HepG2 (cell line): Measurements from ENCODE around the gene SDF2. TPM values are rescaled to one million over a fixed set of nuclear protein-coding genes. Genes with fewer than 3 reads are reported as not detected.

Source experiments
- ASH2L ChIP-seq: fragments of 300-600, 200-600 bp; sonication (generic); IDR thresholded peaks from 2 replicates; pipeline ENCODE4 v1.7.0; 2017; ENCODE audit warnings: low read depth, mild to moderate bottlenecking, moderate library complexity, mixed read lengths, low read length; ENCODE audit not compliant: insufficient read length
- EHMT2 ChIP-seq: fragments of 200-600 bp; sonication (generic); IDR thresholded peaks from 2 replicates; pipeline ENCODE4 v1.7.0; 2017; ENCODE audit warnings: antibody characterized with exemption, low read depth, low read length, borderline replicate concordance
- FOXA1 ChIP-seq, 2 experiments: fragments of 450-650 bp in 1 of 2; sonication (generic) in 1 of 2; formaldehyde crosslinking in 1 of 2; IDR thresholded peaks; 2 replicates each; pipeline versions ENCODE4 v1.4.0 to v1.6.1; 2016 to 2020; ENCODE audit warnings: missing genetic modification reagents in 1 of 2
- GZF1 ChIP-seq: sonication (generic); formaldehyde crosslinking; IDR thresholded peaks from 2 replicates; pipeline ENCODE4 v1.5.1; 2020; ENCODE audit warnings: mild to moderate bottlenecking, missing genetic modification reagents
- IRF2 ChIP-seq: IDR thresholded peaks from 2 replicates; pipeline ENCODE4 v1.6.1; 2018; ENCODE audit warnings: missing genetic modification reagents, missing compliant biosample characterization
- KLF9 ChIP-seq: IDR thresholded peaks from 2 replicates; pipeline ENCODE4 v1.6.1; 2016; ENCODE audit warnings: low read depth
- POLR2A ChIP-seq, 2 experiments: IDR thresholded peaks; 2 replicates each; pipeline ENCODE4 v1.6.1; 2011; ENCODE audit warnings: low read depth in 2 of 2, low read length in 2 of 2, mild to moderate bottlenecking in 1 of 2, moderate library complexity in 1 of 2; ENCODE audit not compliant: insufficient read depth in 1 of 2
- POLR2AphosphoS5 ChIP-seq: IDR thresholded peaks from 2 replicates; pipeline ENCODE4 v1.6.1; 2012; ENCODE audit warnings: low read depth, low read length
- SMAD3 ChIP-seq: sonication (generic); formaldehyde crosslinking; IDR thresholded peaks from 2 replicates; pipeline ENCODE4 v1.4.0; 2020; ENCODE audit warnings: missing genetic modification reagents
- TARDBP ChIP-seq: sonication (generic); formaldehyde crosslinking; IDR thresholded peaks from 2 replicates; pipeline ENCODE4 v1.8.0; 2022; ENCODE audit warnings: mild to moderate bottlenecking, missing genetic modification reagents
- TOPORS ChIP-seq: sonication (generic); formaldehyde crosslinking; IDR thresholded peaks from 2 replicates; pipeline ENCODE4 v1.8.0; 2023; ENCODE audit warnings: mild to moderate bottlenecking, missing genetic modification reagents
- YEATS2 ChIP-seq: sonication (generic); formaldehyde crosslinking; IDR thresholded peaks from 2 replicates; pipeline ENCODE4 v1.4.0; 2020; ENCODE audit warnings: missing genetic modification reagents, borderline replicate concordance
- ZBTB21 ChIP-seq: sonication (generic); formaldehyde crosslinking; IDR thresholded peaks from 2 replicates; pipeline ENCODE4 v1.4.0; 2020; ENCODE audit warnings: missing genetic modification reagents
- ZNF136 ChIP-seq: sonication (generic); formaldehyde crosslinking; IDR thresholded peaks from 2 replicates; pipeline ENCODE4 v1.8.1; 2022; ENCODE audit warnings: low read depth, mild to moderate bottlenecking, moderate library complexity, missing genetic modification reagents
- ZNF547 ChIP-seq: sonication (generic); formaldehyde crosslinking; IDR thresholded peaks from 2 replicates; pipeline ENCODE4 v1.5.1; 2020; ENCODE audit warnings: mild to moderate bottlenecking, missing genetic modification reagents
- ZNF839 ChIP-seq: sonication (generic); formaldehyde crosslinking; IDR thresholded peaks from 2 replicates; pipeline ENCODE4 v1.4.0; 2020; ENCODE audit warnings: missing genetic modification reagents, mild to moderate bottlenecking, borderline replicate concordance
- ZNF879 ChIP-seq: sonication (generic); formaldehyde crosslinking; IDR thresholded peaks from 2 replicates; pipeline ENCODE4 v1.8.1; 2023; ENCODE audit warnings: missing genetic modification reagents
- polyA plus RNA-seq, 8 experiments: library from polyadenylated mRNA; depleted of rRNA in 3 of 8; stranded (reverse) in 7 of 8; unstranded in 1 of 8; fragments of >200 nt; fragmentation: Illumina TruSeq in 4 of 8; extraction: Trizol in 4 of 8; gene quantifications; 2 replicates each; pipeline versions ENCODE4 v1.2.1 to v1.2.3, GENCODE V29; 2011 to 2016; ENCODE audit warnings: low read depth in 4 of 8, missing spikeins in 1 of 8, mixed read lengths in 1 of 8; ENCODE audit not compliant: insufficient read depth in 1 of 8
- total RNA-seq, 5 experiments: library from RNA; depleted of rRNA; stranded (reverse); fragments of >200 nt; fragmentation: Illumina TruSeq; extraction: Trizol; gene quantifications; 2 replicates each; pipeline ENCODE4 v1.2.3, GENCODE V29; 2016; ENCODE audit warnings: low read depth in 1 of 5
- TF ChIP-seq, protein P1 (sequence below), 2 experiments: fragments of 450-650 bp in 1 of 2; sonication (generic) in 1 of 2; formaldehyde crosslinking in 1 of 2; IDR thresholded peaks; 2 replicates each; pipeline versions ENCODE4 v1.6.1 to v1.8.0; 2016 to 2022; ENCODE audit warnings: antibody characterized with exemption in 1 of 2, mild to moderate bottlenecking in 1 of 2, missing genetic modification reagents in 1 of 2
- TF ChIP-seq, protein P2 (sequence below): sonication (generic); formaldehyde crosslinking; IDR thresholded peaks from 2 replicates; pipeline ENCODE4 v1.8.0; 2022; ENCODE audit warnings: mild to moderate bottlenecking, missing genetic modification reagents, borderline replicate concordance

The SDF2 gene
- total and polyA plus RNA-seq, 2 of the 13 experiments (the other 11 are each of a cell fraction or from before 2014, with no cell fraction given) = 58.2 to 58.4 TPM

DNA sequence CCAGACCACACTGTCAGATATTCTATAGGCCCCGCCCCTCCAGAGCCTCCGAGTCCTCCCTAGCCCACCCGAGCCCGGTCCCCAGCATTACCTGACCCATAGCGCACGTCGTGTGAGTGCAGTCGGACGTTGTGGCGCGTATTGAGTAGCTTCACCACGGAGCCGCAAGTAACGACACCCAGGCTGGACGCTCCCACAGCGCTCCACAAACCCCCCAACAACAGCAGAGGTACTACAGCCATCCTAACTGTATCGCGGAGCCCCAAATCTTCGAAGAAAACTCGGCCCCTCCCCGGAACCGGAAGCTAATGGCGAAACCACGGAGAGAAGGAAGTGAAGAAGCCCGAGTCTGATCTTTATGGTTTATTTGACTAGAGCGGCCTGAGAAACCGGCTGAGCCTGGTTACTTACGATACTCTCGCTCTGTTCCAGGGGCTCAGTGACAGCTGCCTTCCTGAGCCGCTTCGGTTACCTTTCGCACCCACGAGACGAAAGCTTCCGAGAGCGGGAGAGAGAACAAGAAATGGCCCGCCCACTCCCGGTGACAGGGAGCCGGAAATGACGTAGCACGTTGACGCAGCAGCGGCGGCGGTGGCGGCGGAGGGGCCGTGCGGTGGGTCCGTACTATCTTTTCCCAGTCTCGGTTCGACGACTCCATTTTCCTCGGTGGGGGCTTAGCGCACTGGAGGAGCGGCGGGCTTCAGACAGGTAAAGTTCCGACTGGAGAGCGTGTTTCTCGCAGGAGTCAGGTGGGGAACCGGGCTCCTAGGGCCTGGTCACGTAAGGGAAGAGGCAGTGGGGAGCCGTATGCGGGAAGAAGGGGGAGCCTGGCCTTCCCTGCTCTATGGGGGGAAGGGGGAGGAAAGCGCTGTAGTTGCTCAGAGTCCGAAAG lies at the start of gene SDF2, which contains the start of gene SUPT6H (continued):
- TF ChIP-seq, protein P1, sequence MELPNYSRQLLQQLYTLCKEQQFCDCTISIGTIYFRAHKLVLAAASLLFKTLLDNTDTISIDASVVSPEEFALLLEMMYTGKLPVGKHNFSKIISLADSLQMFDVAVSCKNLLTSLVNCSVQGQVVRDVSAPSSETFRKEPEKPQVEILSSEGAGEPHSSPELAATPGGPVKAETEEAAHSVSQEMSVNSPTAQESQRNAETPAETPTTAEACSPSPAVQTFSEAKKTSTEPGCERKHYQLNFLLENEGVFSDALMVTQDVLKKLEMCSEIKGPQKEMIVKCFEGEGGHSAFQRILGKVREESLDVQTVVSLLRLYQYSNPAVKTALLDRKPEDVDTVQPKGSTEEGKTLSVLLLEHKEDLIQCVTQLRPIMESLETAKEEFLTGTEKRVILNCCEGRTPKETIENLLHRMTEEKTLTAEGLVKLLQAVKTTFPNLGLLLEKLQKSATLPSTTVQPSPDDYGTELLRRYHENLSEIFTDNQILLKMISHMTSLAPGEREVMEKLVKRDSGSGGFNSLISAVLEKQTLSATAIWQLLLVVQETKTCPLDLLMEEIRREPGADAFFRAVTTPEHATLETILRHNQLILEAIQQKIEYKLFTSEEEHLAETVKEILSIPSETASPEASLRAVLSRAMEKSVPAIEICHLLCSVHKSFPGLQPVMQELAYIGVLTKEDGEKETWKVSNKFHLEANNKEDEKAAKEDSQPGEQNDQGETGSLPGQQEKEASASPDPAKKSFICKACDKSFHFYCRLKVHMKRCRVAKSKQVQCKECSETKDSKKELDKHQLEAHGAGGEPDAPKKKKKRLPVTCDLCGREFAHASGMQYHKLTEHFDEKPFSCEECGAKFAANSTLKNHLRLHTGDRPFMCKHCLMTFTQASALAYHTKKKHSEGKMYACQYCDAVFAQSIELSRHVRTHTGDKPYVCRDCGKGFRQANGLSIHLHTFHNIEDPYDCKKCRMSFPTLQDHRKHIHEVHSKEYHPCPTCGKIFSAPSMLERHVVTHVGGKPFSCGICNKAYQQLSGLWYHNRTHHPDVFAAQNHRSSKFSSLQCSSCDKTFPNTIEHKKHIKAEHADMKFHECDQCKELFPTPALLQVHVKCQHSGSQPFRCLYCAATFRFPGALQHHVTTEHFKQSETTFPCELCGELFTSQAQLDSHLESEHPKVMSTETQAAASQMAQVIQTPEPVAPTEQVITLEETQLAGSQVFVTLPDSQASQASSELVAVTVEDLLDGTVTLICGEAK (IDR thresholded peaks at IDR 0.05) = peak; percentile 34; the same call in 1 of the 2 replicates
- TF ChIP-seq, protein P1 (CRISPR knock-in tag; IDR thresholded peaks at IDR 0.05) = no peak; the same call in 1 of the 2 replicates
- TF ChIP-seq ZNF136 (CRISPR knock-in tag) (peak; percentile 77), ZNF839 (CRISPR knock-in tag) (peak; percentile 72; the same call in 1 of the 2 replicates), FOXA1 (IDR thresholded peaks at IDR 0.05) (no peak), FOXA1 (CRISPR knock-in tag; IDR thresholded peaks at IDR 0.05) (peak; percentile 40; the same call in 1 of the 2 replicates), SMAD3 (peak; percentile 69), POLR2AphosphoS5 (peak; percentile 80), GZF1 (CRISPR knock-in tag) (no peak), KLF9 (CRISPR knock-in tag) (peak; percentile 72; the same call in 1 of the 2 replicates), EHMT2 (no peak), IRF2 (CRISPR knock-in tag) (peak; percentile 16; the same call in 1 of the 2 replicates), TARDBP (0 out of 2 replicates have a peak, but pooled peaks have one; percentile 42), ZNF547 (peak; percentile 84), ZBTB21 (no peak; the same call in 1 of the 2 replicates), ASH2L (peak; percentile 97), YEATS2 (CRISPR knock-in tag) (peak; percentile 90), POLR2A (IDR thresholded peaks at IDR 0.05; ENCODE audit: insufficient read depth in 1 of 2, low read depth in 2 of 2, low read length in 2 of 2) (peak; percentile 73 to 81), ZNF879 (CRISPR knock-in tag) (no peak; the same call in 1 of the 2 replicates), TOPORS (CRISPR knock-in tag) (no peak)
- TF ChIP-seq, protein P2, sequence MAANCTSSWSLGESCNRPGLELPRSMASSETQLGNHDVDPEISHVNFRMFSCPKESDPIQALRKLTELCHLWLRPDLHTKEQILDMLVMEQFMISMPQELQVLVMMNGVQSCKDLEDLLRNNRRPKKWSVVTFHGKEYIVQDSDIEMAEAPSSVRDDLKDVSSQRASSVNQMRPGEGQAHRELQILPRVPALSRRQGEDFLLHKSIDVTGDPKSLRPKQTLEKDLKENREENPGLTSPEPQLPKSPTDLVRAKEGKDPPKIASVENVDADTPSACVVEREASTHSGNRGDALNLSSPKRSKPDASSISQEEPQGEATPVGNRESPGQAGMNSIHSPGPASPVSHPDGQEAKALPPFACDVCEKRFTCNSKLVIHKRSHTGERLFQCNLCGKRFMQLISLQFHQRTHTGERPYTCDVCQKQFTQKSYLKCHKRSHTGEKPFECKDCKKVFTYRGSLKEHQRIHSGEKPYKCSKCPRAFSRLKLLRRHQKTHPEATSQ = peak; percentile 56; the same call in 1 of the 2 replicates
